Spinal cord (tissue), 10 donors: ENCODE results near the gene SLC35E3. TPM values are rescaled to one million over a fixed set of nuclear protein-coding genes. Genes with fewer than 3 reads are reported as not detected.

ENCODE experiments used
- DNase-seq, 6 donors: peaks; one replicate each; pipeline versions ENCODE4 v3.0.0 to v3.0.0-alpha.2; 2013 to 2015; ENCODE audit warnings: low spot score in 6 of 6, low read depth in 4 of 6
- H3K27ac ChIP-seq: one replicate; pipeline ENCODE4 v1.5.1; 2013; ENCODE audit warnings: low read depth, low read length, control low read depth
- H3K27me3 ChIP-seq: one replicate; pipeline ENCODE4 v1.6.1; 2013; ENCODE audit warnings: low read length; ENCODE audit not compliant: control insufficient read depth, insufficient read depth
- H3K36me3 ChIP-seq: one replicate; pipeline ENCODE4 v1.6.1; 2013; ENCODE audit warnings: low read length; ENCODE audit not compliant: control insufficient read depth, insufficient read depth
- H3K4me1 ChIP-seq: one replicate; pipeline ENCODE4 v1.6.1; 2013; ENCODE audit warnings: low read length; ENCODE audit not compliant: control insufficient read depth, insufficient read depth
- H3K4me3 ChIP-seq: one replicate; pipeline ENCODE4 v1.5.1; 2013; ENCODE audit warnings: low read depth, low read length, control low read depth
- H3K9me3 ChIP-seq: one replicate; pipeline ENCODE4 v1.6.1; 2013; ENCODE audit warnings: low read length; ENCODE audit not compliant: control insufficient read depth, insufficient read depth
- WGBS: methylation state at CpG from one replicate; pipeline ENCODE4 v1.1.5; 2013; ENCODE audit warnings: missing lambda C conversion rate; ENCODE audit not compliant: insufficient coverage; 5-methylcytosine and 5-hydroxymethylcytosine counted together
- polyA plus RNA-seq, 2 donors: library from polyadenylated mRNA; unstranded; fragments of 120-200 nt; gene quantifications; one replicate each; pipeline ENCODE4 v1.2.1, GENCODE V29; 2013; ENCODE audit not compliant: insufficient read length in 2 of 2
- total RNA-seq, 2 donors: library from RNA; depleted of rRNA in 1 of 2; stranded (reverse); fragments of 120-200 nt in 1 of 2; fragments of >200 nt in 1 of 2; gene quantifications; one replicate each; pipeline versions ENCODE4 v1.2.3 to v1.2.4, GENCODE V29; 2013 to 2014
- donor health status: healthy.

SLC35E3 gene
- total and polyA plus RNA-seq, 4 donors, result 7.3 to 26.7 (median 16.8) TPM

DNA sequence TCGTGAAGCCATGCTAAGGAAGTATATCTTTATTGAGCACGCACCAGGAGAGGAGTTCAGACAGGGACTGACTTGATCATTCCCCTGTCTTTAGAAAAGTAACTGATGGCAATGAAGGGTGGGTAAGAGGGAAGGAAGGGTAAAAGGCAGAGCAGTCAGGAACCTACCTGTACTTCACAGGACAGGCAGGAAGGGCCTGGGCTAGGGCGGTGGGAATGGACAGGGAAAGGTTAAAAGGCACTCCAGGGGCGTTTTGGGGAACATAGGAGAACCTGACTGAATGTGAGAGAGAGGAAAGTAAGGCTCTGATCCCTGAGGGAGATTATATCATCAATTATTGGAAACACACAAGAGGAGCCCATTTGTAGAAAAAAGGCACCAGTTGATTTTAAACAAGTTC, 3.9 kb downstream of the SLC35E3 start:
- DNase-seq, result no peak
- no peak overlapping the region for H3K27ac ChIP-seq
- 82% methylated on average over 2 of the region's 4 CpGs for WGBS
- H3K36me3 ChIP-seq, result peaks cover 34% of the 10 kb centered on the region
- H3K4me3 ChIP-seq, result no peak overlapping the region
- no peaks in the 10 kb centered on the region for H3K27me3 ChIP-seq
- H3K4me1 ChIP-seq, result peaks cover 15% of the 10 kb centered on the region
- no peaks in the 10 kb centered on the region for H3K9me3 ChIP-seq

DNA sequence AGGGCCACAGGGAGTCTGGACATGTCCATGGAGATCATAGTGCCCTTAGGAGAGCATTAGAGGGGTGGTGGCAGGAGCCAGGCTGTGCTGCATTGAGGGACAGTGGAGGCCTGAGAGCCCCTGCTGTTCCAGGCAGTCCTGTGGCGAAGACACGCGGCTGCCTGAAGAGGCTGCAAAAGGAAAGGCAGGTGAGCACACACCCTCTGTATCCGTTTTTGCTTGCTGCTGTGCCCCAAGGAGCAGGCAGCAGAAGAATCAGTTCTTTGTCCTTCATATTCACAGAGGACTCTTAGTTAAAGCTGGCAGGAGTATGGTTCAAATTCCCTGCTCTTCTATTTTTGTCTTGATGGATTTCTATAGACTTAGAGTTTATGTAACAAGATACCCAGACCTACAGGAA, 4.5 kb downstream of the SLC35E3 start:
- H3K36me3 ChIP-seq, result peaks cover 37% of the 10 kb centered on the region
- no peak for DNase-seq
- no peak overlapping the region for H3K27ac ChIP-seq
- WGBS, result 53% methylated on average over 3 of the region's 4 CpGs
- peaks cover 15% of the 10 kb centered on the region for H3K4me1 ChIP-seq
- no peaks in the 10 kb centered on the region for H3K27me3 ChIP-seq
- no peak overlapping the region for H3K4me3 ChIP-seq
- H3K9me3 ChIP-seq, result no peaks in the 10 kb centered on the region

DNA sequence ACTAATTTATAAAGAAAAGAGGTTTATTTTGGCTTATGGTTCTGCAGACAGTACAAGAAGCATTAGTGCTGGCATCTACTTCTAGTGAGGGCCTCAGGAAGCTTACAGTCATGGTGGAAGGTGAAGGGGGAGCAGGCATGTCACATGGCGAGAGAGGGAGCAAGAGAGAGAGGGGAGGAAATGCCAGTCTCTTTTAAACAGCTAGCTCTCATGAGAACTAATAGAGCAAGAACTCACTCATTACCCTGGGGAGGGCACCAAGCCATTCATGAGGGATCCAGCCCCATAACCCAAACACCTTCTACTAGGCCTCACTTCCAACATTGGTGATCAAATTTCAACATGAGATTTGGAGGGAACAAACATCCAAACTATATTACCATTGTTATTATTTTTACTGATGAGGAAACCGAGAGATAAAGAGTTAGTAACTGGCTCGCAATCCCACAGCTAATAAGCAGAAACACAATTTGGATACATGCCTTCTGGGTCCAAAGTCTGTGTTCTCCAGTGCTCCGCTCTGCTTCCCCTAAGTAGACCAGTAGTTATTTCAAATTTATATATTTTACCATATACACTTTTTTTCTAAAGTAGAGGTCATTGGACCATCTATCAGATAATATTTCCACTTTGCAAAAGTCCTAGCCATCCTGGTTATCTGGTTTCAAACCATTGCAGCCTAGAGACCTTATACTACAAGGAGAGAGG, 9.7 kb downstream of the SLC35E3 start:
- no peak overlapping the region for H3K27ac ChIP-seq
- peaks cover 43% of the 10 kb centered on the region for H3K36me3 ChIP-seq
- DNase-seq, result no peak
- H3K4me1 ChIP-seq, result no peaks in the 10 kb centered on the region
- H3K27me3 ChIP-seq, result no peaks in the 10 kb centered on the region
- H3K9me3 ChIP-seq, result no peaks in the 10 kb centered on the region
- H3K4me3 ChIP-seq, result no peak overlapping the region
- WGBS, result no CpG with 5 or more reads among the region's 4 CpGs

DNA sequence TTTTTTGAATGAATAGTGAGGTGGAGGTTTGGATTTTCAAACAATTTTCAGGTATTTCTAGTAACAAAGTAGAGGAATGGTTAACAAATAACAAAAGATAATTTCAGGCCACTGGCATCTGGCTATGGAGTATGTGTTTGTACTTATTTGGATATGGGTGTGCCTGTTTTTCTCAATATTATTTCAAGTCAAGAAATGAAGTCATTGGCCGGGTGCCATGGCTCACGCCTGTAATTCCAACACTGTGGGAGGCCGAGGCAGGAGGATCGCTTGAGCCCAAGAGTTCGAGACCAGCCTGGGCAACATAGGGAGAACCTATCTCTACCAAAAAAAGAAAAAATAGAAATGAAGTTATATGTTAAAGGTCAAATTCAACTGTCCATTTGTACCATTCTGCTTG, 13.9 kb downstream of the SLC35E3 start:
- H3K27ac ChIP-seq, result no peak overlapping the region
- no peaks in the 10 kb centered on the region for H3K4me1 ChIP-seq
- no peak for DNase-seq
- no CpG with 5 or more reads among the region's 5 CpGs for WGBS
- peaks cover 32% of the 10 kb centered on the region for H3K36me3 ChIP-seq
- H3K27me3 ChIP-seq, result no peaks in the 10 kb centered on the region
- H3K9me3 ChIP-seq, result no peaks in the 10 kb centered on the region
- no peak overlapping the region for H3K4me3 ChIP-seq

DNA sequence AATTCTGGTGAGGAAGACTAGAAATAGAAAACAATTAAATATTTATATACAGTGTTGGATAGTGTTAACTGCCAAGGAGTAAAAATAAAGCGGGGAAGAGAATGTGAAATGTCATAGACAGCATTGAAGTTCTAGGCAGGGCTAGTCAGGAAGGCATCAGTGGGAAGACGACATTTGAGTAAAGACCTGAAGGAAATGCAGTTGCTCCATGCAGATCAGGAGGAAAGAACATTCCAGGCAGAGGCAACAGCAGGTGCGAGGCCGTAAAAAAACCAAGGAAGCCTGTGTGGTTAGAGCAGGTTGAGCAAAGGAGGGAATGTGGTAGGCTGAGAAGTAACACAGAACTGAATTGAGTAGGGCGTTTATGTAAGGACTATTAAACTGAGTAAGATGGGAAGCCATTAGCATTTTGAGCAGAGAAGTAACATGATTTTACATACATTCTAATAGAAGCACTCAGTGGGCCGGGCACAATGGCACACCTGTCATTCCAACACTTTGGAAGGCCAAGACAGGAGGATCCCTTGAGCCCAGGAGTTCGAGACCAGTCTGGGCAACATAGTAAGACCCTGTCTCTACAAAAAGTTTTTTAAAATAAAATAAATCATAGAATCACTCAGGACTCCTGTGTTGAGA, 14.9 kb downstream of the SLC35E3 start:
- H3K36me3 ChIP-seq, result peaks cover 29% of the 10 kb centered on the region
- WGBS, result 92% methylated on average over 4 of the region's 7 CpGs

DNA sequence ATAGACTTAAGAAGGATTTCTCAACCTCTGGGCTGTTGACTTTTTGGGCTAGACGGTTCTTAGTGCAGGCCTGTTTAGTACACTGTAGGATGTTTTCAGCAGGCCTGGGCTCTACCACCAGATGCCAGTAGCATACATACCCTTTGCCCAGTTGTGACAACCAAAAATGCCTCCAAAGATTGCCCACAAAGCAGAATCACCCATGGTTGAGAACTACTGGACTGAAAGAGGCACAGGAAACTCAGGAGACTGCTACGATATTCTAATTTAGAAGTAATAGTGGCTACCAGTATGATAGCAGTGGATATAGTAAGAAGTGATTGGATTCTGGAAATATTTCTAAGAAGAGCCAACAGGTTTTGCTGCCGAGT, 15.5 kb downstream of the SLC35E3 start:
- DNase-seq, result no peak
- H3K27ac ChIP-seq, result no peak overlapping the region
- H3K36me3 ChIP-seq, result peaks cover 30% of the 10 kb centered on the region
- no peaks in the 10 kb centered on the region for H3K4me1 ChIP-seq
- no peaks in the 10 kb centered on the region for H3K27me3 ChIP-seq
- WGBS, result 100% methylated on average over 2 of the region's 3 CpGs
- H3K4me3 ChIP-seq, result no peak overlapping the region
- H3K9me3 ChIP-seq, result no peaks in the 10 kb centered on the region

More for the DNA sequence above, 14.9 kb downstream of the SLC35E3 start:
- no peaks in the 10 kb centered on the region for H3K27me3 ChIP-seq
- no peak overlapping the region for H3K4me3 ChIP-seq
- DNase-seq, result no peak
- no peaks in the 10 kb centered on the region for H3K9me3 ChIP-seq
- H3K27ac ChIP-seq, result no peak overlapping the region
- H3K4me1 ChIP-seq, result no peaks in the 10 kb centered on the region

DNA sequence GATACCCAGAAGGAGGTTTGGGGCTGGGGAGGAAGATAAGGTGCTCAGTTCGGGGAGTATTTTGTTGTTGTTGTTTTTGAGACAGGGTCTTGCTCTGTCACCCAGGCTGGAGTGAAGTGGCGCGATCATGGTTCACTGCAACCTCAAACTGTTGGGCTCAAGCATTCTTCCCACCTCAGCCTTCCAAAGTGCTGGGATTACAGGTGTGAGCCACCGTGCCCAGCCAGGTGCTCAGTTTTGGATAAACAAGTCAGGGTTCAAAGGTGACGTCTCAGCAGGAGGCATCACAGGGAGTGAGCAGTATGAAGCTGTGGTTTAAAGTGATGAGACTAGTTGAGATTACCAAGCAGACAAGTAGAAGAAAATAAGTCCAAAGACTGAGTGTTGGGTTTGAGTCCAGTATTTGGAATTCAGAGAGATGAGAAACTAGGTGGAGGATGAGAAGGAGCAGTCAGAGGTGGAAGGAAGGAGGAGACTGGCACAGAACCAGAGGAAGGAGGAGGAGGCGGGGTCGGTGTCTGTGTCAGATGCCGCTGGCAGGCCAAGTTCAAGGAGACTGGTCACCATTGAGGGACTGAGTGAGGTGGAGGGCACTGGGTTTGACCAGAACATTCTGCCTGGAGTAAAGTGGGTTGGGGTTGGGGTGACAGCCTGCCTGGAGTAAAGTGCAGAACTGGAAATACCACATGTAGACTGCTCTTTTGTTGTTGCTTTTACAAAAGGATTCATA, 16.1 kb downstream of the SLC35E3 start:
- 91% methylated on average over 8 of the region's 8 CpGs for WGBS
- Histone ChIP-seq H3K27me3 (no peaks in the 10 kb centered on the region), H3K27ac (no peak overlapping the region), H3K4me1 (no peaks in the 10 kb centered on the region), H3K4me3 (no peak overlapping the region), H3K9me3 (no peaks in the 10 kb centered on the region), H3K36me3 (peaks cover 31% of the 10 kb centered on the region)
- no peak for DNase-seq

DNA sequence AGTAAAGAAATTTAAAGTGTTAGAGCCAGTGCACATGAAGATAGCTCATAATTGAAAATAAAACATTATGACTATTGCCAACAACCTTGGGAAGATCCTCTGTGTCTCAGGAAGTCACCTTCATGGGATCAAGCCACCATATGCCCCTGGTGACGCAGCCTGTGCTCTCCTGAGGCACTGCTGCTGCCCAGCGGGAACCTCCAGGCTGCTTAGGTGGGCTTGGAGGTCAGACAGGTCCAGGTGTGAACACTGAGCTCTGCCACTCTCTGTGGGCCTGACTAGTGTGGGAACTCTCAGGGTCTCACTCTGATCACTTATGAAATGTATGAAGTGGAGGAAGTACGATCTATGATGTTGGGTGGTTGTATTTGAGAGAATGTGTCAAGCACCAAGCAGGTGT, 16.7 kb downstream of the SLC35E3 start:
- peaks cover 33% of the 10 kb centered on the region for H3K36me3 ChIP-seq
- no peaks in the 10 kb centered on the region for H3K27me3 ChIP-seq
- no peak for DNase-seq
- no peaks in the 10 kb centered on the region for H3K4me1 ChIP-seq
- H3K4me3 ChIP-seq, result no peak overlapping the region
- 96% methylated on average over 3 of the region's 3 CpGs for WGBS
- no peaks in the 10 kb centered on the region for H3K9me3 ChIP-seq
- no peak overlapping the region for H3K27ac ChIP-seq

DNA sequence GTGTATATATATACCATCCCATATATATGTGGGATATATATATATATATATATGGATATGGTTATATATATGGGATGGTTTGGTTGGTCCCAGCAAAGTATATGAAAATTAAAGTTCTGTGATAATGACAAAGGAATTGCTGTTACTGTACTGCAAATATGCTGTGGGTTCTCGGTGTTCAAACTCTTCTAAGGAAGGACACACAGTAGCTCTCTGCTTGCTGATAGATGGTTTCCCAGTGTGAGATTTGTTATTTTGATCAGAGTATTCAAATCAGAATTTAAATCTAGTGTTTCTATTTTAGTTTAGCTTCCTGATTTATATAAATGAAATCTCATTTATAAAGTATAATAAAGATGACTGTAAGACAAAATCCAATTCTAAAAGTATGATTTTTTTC, 19.7 kb downstream of the SLC35E3 start:
- Histone ChIP-seq H3K4me1 (no peaks in the 10 kb centered on the region), H3K4me3 (no peak overlapping the region), H3K27me3 (no peaks in the 10 kb centered on the region), H3K36me3 (peaks cover 30% of the 10 kb centered on the region), H3K27ac (no peak overlapping the region), H3K9me3 (no peaks in the 10 kb centered on the region)
- WGBS, result no CpG with 5 or more reads among the region's 1 CpG
- DNase-seq, result no peak
